ENCODE results near the gene MYOF. TPM values are rescaled to one million over a fixed set of nuclear protein-coding genes. Genes with fewer than 3 reads are reported as not detected.

Gene MYOF
- total RNA-seq, 2 experiments from 2014 or later, result 10.8 to 10.9 TPM

- Mint-ChIP-seq H3K4me1 (peaks cover 48% of the 10 kb centered on the region), H3K27me3 (no peaks in the 10 kb centered on the region), H3K36me3 (ENCODE audit: low read depth) (peaks cover 3% of the 10 kb centered on the region), H3K27ac (peak overlapping the region; percentile 92), H3K9me3 (no peaks in the 10 kb centered on the region), H3K4me3 (no peak overlapping the region)
- DNase-seq, result peak; percentile 64
- ChIA-PET POLR2A (interaction anchor here (0.6 to 2.8 kb wide), 8 partner anchors 27 to 85 kb away, joined by 3 to 16 read pairs (median 4); partner anchors contain the start of genes CEP55 and MYOF), CTCF (interaction anchor here (1.2 to 2.6 kb wide), 3 partner anchors 33 to 69 kb away, joined by 8 to 14 read pairs (median 12); partner anchors contain the start of gene MYOF)
These were observed 68.9 kb downstream of the MYOF start for GRCh38 chr10:93413252-93413689.

DNA sequence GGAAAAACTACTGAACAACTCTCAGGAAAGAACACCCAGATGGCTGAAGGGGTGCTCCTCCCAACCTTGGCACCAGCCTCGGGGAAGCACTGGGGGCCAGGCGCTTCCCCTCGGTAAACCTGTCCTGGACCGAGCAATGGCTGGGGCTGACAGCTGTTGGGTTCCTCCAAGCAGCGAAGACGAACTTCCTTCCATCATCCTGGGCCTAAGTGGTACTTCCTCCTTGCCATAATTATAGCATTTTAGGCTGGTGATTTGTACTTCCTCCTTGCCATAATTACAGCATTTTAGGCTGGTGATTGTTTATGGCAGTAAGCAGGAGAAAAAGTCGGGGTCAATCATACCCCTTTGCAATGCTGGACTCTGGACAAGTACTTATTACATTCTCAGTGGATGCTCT, 69.3 kb downstream of the MYOF start:
- H3K27me3 Mint-ChIP-seq, result no peaks in the 10 kb centered on the region
- no peak for DNase-seq
- CTCF ChIA-PET, result interaction anchor here (1.2 to 2.6 kb wide), 3 partner anchors 33 to 70 kb away, joined by 8 to 14 read pairs (median 12); partner anchors contain the start of gene MYOF

DNA sequence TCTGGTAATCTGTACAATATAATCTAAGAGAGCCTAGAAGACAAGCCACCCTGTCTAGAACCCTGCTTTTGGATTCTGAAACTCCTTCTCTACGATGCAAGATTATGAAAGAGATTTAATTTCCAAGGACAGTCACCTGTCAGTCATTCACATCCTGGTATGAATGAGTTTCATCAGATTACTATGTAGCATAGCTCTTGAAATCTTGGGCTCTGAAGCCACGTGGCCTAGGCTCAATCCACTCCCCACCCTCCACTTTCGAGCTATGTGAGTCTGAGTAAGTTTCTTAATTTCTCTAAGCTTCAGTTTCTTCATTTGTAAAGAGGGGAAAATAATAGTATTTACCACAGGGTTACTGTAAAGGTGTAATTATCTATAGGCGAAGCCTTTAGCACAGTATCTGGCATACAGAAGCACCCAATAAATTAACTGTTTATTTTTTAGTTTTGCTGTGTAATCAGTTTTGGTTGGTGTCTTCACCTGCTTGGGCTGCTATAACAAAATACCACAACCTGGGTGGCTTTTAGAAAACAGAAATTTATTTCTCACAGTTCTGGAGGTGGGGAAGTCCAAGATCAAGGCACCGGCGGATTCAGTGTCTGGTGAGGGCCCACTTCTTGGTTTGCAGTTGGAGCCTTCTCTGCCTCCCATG, 71.3 kb downstream of the MYOF start:
- Mint-ChIP-seq H3K4me1 (peaks cover 47% of the 10 kb centered on the region), H3K27ac (no peak overlapping the region), H3K27me3 (no peaks in the 10 kb centered on the region), H3K4me3 (no peak overlapping the region), H3K9me3 (no peaks in the 10 kb centered on the region), H3K36me3 (ENCODE audit: low read depth) (peaks cover 3% of the 10 kb centered on the region)
- ChIA-PET CTCF (interaction anchor here (1.2 to 4.4 kb wide), 3 partner anchors 30 to 71 kb away, joined by 3 to 22 read pairs (median 7); partner anchors contain the start of gene MYOF), POLR2A (interaction anchor here (0.6 to 2.8 kb wide), 4 partner anchors 24 to 1093 kb away, joined by 3 to 16 read pairs (median 3); partner anchors contain the start of gene CEP55)
- DNase-seq, result no peak

More for the DNA sequence above, 69.3 kb downstream of the MYOF start:
- H3K4me3 Mint-ChIP-seq, result no peak overlapping the region
- H3K27ac Mint-ChIP-seq, result peak overlapping the region; percentile 92
- POLR2A ChIA-PET, result interaction anchor here (0.9 to 2.8 kb wide), 5 partner anchors 26 to 83 kb away, joined by 4 to 16 read pairs (median 8); partner anchors contain the start of gene MYOF
- H3K4me1 Mint-ChIP-seq, result peaks cover 48% of the 10 kb centered on the region
- H3K9me3 Mint-ChIP-seq, result no peaks in the 10 kb centered on the region
- peaks cover 3% of the 10 kb centered on the region for H3K36me3 Mint-ChIP-seq (ENCODE audit: low read depth)

- POLR2A ChIA-PET, result interaction anchor here (1.2 kb wide), 1 partner anchor 29 kb away, joined by 3 read pairs; no protein-coding TSS in a partner anchor
- H3K9me3 Mint-ChIP-seq, result no peaks in the 10 kb centered on the region
- no peak for DNase-seq
- no peak overlapping the region for H3K4me3 Mint-ChIP-seq
- CTCF ChIA-PET, result interaction anchor here (4.4 kb wide), 1 partner anchor 32 kb away, joined by 22 read pairs; no protein-coding TSS in a partner anchor
- peaks cover 34% of the 10 kb centered on the region for H3K4me1 Mint-ChIP-seq
- no peaks in the 10 kb centered on the region for H3K27me3 Mint-ChIP-seq
- H3K36me3 Mint-ChIP-seq (ENCODE audit: low read depth), result no peaks in the 10 kb centered on the region
- no peak overlapping the region for H3K27ac Mint-ChIP-seq
These were observed 73.4 kb downstream of the MYOF start for GRCh38 chr10:93408783-93409182.

DNA sequence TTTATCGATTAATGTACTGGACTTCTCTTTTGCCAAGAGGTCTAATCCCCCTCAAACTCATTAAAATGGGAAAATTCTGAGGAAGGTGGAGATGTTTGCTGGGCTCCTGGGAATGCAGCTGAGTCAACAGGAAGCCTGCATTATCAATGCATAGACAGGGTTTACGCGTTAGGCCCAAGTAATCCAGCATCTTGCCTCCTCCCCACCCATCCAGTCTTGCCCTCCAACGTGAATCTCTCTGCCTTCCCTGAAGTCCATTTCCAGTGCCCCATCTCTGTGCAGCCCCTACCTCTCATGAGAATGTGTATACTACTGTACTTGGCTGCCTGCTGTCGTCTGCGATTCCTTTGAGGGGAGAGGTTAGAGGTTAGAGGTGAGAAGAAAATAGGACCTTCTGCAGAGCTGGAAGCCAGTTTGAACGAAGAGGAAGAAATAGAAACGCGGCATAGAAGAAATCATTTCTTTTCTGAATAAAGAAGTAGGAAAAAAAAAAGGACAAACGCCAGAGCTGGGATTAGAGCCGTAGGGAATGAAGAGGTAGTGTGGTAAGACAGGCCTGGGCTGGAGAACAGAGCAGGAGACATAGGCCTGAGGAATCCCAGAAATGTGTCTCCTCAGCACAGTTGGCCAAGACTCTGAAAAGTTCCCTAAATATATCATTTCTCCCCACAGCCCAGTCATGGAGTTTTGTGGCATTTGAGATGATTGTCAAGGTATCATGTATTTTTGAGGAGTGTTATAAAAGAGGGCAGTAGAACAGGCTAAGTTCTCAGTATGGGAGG, 75.6 kb downstream of the MYOF start:
- peaks cover 19% of the 10 kb centered on the region for H3K4me1 Mint-ChIP-seq
- no peak for DNase-seq
- H3K4me3 Mint-ChIP-seq, result no peak overlapping the region
- H3K27me3 Mint-ChIP-seq, result no peaks in the 10 kb centered on the region
- ChIA-PET CTCF (interaction anchor here (4.4 kb wide), 1 partner anchor 30 kb away, joined by 22 read pairs; no protein-coding TSS in a partner anchor), POLR2A (no interaction called here)
- no peaks in the 10 kb centered on the region for H3K36me3 Mint-ChIP-seq (ENCODE audit: low read depth)
- H3K9me3 Mint-ChIP-seq, result no peaks in the 10 kb centered on the region
- H3K27ac Mint-ChIP-seq, result no peak overlapping the region

- H3K4me3 Mint-ChIP-seq, result no peak overlapping the region
- H3K27ac Mint-ChIP-seq, result no peak overlapping the region
- ChIA-PET CTCF (no interaction called here), POLR2A (no interaction called here)
- peaks cover 8% of the 10 kb centered on the region for H3K4me1 Mint-ChIP-seq
- H3K9me3 Mint-ChIP-seq, result no peaks in the 10 kb centered on the region
- DNase-seq, result no peak
- no peaks in the 10 kb centered on the region for H3K36me3 Mint-ChIP-seq (ENCODE audit: low read depth)
- no peaks in the 10 kb centered on the region for H3K27me3 Mint-ChIP-seq
These were observed 78.1 kb downstream of the MYOF start for GRCh38 chr10:93404048-93404354.

GRCh38 chr10:93403152-93404047, 78.7 kb downstream of the MYOF start:
- ChIA-PET POLR2A (no interaction called here), CTCF (no interaction called here)
- H3K4me3 Mint-ChIP-seq, result no peak overlapping the region
- H3K9me3 Mint-ChIP-seq, result no peaks in the 10 kb centered on the region
- H3K4me1 Mint-ChIP-seq, result peaks cover 14% of the 10 kb centered on the region
- H3K36me3 Mint-ChIP-seq (ENCODE audit: low read depth), result no peaks in the 10 kb centered on the region
- no peak overlapping the region for H3K27ac Mint-ChIP-seq
- H3K27me3 Mint-ChIP-seq, result no peaks in the 10 kb centered on the region
- DNase-seq, result no peak

DNA sequence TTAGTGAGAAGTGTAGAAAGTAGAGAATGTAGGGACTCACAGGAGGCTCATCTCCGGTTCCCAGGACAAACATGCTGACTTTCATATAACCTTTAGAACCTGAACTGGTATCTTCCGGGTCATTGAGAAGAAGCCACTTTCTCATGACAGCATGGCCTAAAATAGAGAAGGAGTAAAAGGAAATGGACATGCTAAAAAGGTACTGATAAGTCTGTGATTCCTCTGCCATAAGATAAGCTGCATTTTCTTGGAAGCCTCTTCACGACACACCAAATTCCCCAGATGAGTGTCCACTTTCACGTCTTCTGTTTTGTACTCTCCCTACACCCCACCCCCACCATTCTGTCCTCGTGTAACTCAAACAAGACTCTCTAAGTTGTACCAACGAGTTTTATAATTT, 79.9 kb downstream of the MYOF start:
- POLR2A ChIA-PET, result no interaction called here

GRCh38 chr10:93398528-93398927, 83.6 kb downstream of the MYOF start:
- peaks cover 18% of the 10 kb centered on the region for H3K4me1 Mint-ChIP-seq
- no peaks in the 10 kb centered on the region for H3K27me3 Mint-ChIP-seq
- no peak for DNase-seq
- H3K27ac Mint-ChIP-seq, result no peak overlapping the region
- H3K36me3 Mint-ChIP-seq (ENCODE audit: low read depth), result no peaks in the 10 kb centered on the region
- CTCF ChIA-PET, result no interaction called here
- H3K9me3 Mint-ChIP-seq, result no peaks in the 10 kb centered on the region
- POLR2A ChIA-PET, result interaction anchor here (1.2 kb wide), 1 partner anchor 18 kb away, joined by 4 read pairs; no protein-coding TSS in a partner anchor
- H3K4me3 Mint-ChIP-seq, result no peak overlapping the region

More for the DNA sequence above, 79.9 kb downstream of the MYOF start:
- no peaks in the 10 kb centered on the region for H3K9me3 Mint-ChIP-seq
- H3K36me3 Mint-ChIP-seq (ENCODE audit: low read depth), result no peaks in the 10 kb centered on the region
- H3K4me1 Mint-ChIP-seq, result peaks cover 18% of the 10 kb centered on the region
- H3K27me3 Mint-ChIP-seq, result no peaks in the 10 kb centered on the region
- no peak overlapping the region for H3K27ac Mint-ChIP-seq
- DNase-seq, result no peak
- H3K4me3 Mint-ChIP-seq, result no peak overlapping the region
- CTCF ChIA-PET, result no interaction called here

GRCh38 chr10:93397020-93397419, 85.1 kb downstream of the MYOF start:
- Mint-ChIP-seq H3K27me3 (no peaks in the 10 kb centered on the region), H3K4me1 (peaks cover 15% of the 10 kb centered on the region), H3K36me3 (ENCODE audit: low read depth) (no peaks in the 10 kb centered on the region), H3K27ac (no peak overlapping the region), H3K4me3 (no peak overlapping the region), H3K9me3 (no peaks in the 10 kb centered on the region)
- CTCF ChIA-PET, result interaction anchor here (2.3 kb wide), 1 partner anchor 17 kb away, joined by 5 read pairs; no protein-coding TSS in a partner anchor
- POLR2A ChIA-PET, result no interaction called here
- DNase-seq, result no peak

DNA sequence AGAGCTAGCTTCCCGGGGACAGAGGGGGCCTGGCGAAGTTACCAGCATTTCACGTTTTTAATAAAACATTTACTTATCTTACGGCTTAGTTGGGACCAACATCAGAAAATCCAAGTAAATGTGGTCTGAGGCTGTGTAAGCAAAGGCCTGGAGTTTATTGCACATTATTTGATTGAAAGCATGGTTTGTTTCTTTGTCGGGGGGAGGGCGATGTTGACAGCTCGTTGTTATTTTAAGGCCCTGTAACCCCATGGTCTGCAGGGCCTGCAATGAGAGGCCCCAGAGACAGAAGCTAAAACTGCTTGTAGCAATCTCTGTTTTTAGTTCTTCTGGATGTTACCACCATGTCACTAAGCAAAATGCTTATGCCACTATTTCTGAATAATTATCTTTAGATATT, 88.9 kb downstream of the MYOF start:
- no peak for DNase-seq
- H3K4me3 Mint-ChIP-seq, result no peak overlapping the region

GRCh38 chr10:93392121-93392520, 90.0 kb downstream of the MYOF start:
- Mint-ChIP-seq H3K27ac (no peak overlapping the region), H3K36me3 (ENCODE audit: low read depth) (peaks cover 4% of the 10 kb centered on the region), H3K27me3 (no peaks in the 10 kb centered on the region), H3K9me3 (peaks cover 2% of the 10 kb centered on the region), H3K4me3 (no peak overlapping the region), H3K4me1 (peaks cover 10% of the 10 kb centered on the region)
- ChIA-PET POLR2A (no interaction called here), CTCF (interaction anchor here (1.1 to 3.0 kb wide), 2 partner anchors 14 to 91 kb away, joined by 3 to 9 read pairs; partner anchors contain the start of gene MYOF)
- no peak for DNase-seq

More for the DNA sequence above, 88.9 kb downstream of the MYOF start:
- Mint-ChIP-seq H3K36me3 (ENCODE audit: low read depth) (no peaks in the 10 kb centered on the region), H3K27ac (no peak overlapping the region), H3K9me3 (no peaks in the 10 kb centered on the region), H3K4me1 (peaks cover 4% of the 10 kb centered on the region), H3K27me3 (no peaks in the 10 kb centered on the region)
- ChIA-PET POLR2A (no interaction called here), CTCF (interaction anchor here (1.7 to 1.8 kb wide), 2 partner anchors 17 to 90 kb away, joined by 6 to 8 read pairs; no protein-coding TSS in a partner anchor)
